ENCODE data around the gene KCNQ1.

Gene KCNQ1

DNA sequence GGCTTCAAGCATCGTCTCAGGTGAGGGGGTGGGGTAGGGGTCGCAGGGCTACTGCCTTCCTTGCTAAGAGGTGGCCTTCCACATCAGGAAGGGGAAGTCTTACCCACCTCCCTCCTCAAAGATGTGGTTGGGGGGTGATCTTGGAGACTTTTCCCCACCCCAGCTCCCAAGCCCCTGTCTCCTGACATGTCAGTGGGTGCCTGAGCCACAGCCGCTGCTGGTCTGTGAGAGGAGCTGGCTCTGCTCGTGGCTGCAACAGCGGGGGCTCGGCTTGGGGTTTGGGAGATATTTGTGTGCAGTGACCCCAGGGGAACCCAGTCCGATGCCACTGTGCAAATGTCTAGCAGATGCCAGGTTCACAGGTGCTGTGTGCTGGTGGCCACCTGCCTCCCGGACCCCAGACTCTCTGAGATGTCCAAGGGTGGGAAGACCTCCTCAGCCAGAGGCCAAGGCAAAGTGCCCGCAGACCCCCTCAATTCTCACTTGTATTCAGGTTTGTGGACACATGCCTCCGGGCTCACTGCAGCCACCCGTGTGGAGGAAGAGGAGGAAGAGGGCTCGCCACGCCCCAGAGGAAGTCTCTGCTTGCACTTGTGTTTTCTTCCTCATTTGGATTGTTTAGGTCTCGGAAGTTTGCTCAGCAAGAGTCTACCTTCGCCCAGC lies 1.9 kb downstream of the KCNQ1 start:
- ATAC-seq = no peak
- TF ChIP-seq ISL1 (CRISPR knock-in tag; IDR thresholded peaks at IDR 0.05) = no peak
- no peak for TF ChIP-seq CSDC2 (CRISPR knock-in tag; IDR thresholded peaks at IDR 0.05)
- TF ChIP-seq, protein P1, sequence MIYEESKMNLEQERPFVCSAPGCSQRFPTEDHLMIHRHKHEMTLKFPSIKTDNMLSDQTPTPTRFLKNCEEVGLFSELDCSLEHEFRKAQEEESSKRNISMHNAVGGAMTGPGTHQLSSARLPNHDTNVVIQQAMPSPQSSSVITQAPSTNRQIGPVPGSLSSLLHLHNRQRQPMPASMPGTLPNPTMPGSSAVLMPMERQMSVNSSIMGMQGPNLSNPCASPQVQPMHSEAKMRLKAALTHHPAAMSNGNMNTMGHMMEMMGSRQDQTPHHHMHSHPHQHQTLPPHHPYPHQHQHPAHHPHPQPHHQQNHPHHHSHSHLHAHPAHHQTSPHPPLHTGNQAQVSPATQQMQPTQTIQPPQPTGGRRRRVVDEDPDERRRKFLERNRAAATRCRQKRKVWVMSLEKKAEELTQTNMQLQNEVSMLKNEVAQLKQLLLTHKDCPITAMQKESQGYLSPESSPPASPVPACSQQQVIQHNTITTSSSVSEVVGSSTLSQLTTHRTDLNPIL (CRISPR knock-in tag; IDR thresholded peaks at IDR 0.05; ENCODE audit: low read depth) = no peak
- TF ChIP-seq RARB (CRISPR knock-in tag; IDR thresholded peaks at IDR 0.05) = no peak
- no peak for TF ChIP-seq BACH2 (CRISPR knock-in tag; IDR thresholded peaks at IDR 0.05; ENCODE audit: borderline replicate concordance)
- TF ChIP-seq TSHZ2 (CRISPR knock-in tag; IDR thresholded peaks at IDR 0.05) = no peak
- no peak for TF ChIP-seq ZNF565 (CRISPR knock-in tag; conservative IDR thresholded peaks at IDR 0.05; ENCODE audit: low read depth)
- TF ChIP-seq ZFP30 (CRISPR knock-in tag; IDR thresholded peaks at IDR 0.05) = no peak
- TF ChIP-seq PPARA (CRISPR knock-in tag; IDR thresholded peaks at IDR 0.05; ENCODE audit: borderline replicate concordance) = no peak
- no peak for TF ChIP-seq ZNF70 (CRISPR knock-in tag; IDR thresholded peaks at IDR 0.05)
- TF ChIP-seq SNAI2 (CRISPR knock-in tag; IDR thresholded peaks at IDR 0.05) = no peak

GRCh38 chr11:2447253-2447950 lies 2.6 kb downstream of the KCNQ1 start:
- TF ChIP-seq ZC3H10 (CRISPR knock-in tag; IDR thresholded peaks at IDR 0.05) (no peak), TCF4 (CRISPR knock-in tag; IDR thresholded peaks at IDR 0.05; ENCODE audit: borderline replicate concordance) (no peak), CSDC2 (CRISPR knock-in tag; IDR thresholded peaks at IDR 0.05) (no peak), RARB (CRISPR knock-in tag; IDR thresholded peaks at IDR 0.05) (no peak), SNAI2 (CRISPR knock-in tag; IDR thresholded peaks at IDR 0.05) (no peak), ARNTL (CRISPR knock-in tag; IDR thresholded peaks at IDR 0.05; ENCODE audit: borderline replicate concordance, low read depth) (no peak), ZNF8 (CRISPR knock-in tag; IDR thresholded peaks at IDR 0.05) (no peak), PATZ1 (CRISPR knock-in tag; IDR thresholded peaks at IDR 0.05; ENCODE audit: borderline replicate concordance) (no peak)
- no peak for ATAC-seq

DNA sequence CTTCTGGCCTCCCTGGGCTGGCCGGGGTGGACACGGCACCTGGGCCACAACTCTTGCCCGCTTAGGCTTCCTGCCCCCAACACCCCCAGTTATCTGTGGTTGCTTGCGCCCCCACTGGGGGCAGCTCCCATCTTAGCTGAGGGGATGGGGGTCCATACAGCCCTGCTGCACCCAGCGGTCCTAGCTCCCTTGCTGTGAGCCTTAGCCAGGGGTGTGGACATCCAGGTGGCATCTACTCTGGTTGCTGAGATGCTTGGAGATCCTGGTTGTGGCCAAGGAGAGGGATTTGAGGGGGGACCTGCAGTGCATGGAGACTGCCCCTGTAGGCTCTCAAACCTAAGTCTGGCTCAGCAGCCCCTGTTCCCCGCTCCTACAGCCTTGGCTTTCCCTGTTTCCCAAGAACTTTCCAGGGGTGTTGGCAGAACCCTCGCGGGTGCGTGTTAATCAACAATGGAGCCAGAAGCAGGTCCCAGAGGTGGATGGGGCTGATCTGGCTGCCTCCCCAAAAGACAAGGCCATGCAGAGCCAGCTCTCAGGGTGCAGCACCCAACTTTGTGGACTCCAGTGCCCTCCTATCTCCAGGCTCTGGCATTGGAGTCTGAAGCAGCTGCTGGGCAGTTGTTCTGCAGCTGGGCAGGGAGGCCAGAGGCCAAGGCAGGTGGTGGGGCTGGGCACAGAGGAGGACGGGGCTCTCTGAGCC lies 3.3 kb downstream of the KCNQ1 start:
- ATAC-seq = no peak
- no peak for TF ChIP-seq ISL1 (CRISPR knock-in tag; IDR thresholded peaks at IDR 0.05)
- TF ChIP-seq ESRRG (CRISPR knock-in tag; IDR thresholded peaks at IDR 0.05) = no peak
- no peak for TF ChIP-seq BACH2 (CRISPR knock-in tag; IDR thresholded peaks at IDR 0.05; ENCODE audit: borderline replicate concordance)
- no peak for TF ChIP-seq SNAI2 (CRISPR knock-in tag; IDR thresholded peaks at IDR 0.05)
- TF ChIP-seq, protein P2, sequence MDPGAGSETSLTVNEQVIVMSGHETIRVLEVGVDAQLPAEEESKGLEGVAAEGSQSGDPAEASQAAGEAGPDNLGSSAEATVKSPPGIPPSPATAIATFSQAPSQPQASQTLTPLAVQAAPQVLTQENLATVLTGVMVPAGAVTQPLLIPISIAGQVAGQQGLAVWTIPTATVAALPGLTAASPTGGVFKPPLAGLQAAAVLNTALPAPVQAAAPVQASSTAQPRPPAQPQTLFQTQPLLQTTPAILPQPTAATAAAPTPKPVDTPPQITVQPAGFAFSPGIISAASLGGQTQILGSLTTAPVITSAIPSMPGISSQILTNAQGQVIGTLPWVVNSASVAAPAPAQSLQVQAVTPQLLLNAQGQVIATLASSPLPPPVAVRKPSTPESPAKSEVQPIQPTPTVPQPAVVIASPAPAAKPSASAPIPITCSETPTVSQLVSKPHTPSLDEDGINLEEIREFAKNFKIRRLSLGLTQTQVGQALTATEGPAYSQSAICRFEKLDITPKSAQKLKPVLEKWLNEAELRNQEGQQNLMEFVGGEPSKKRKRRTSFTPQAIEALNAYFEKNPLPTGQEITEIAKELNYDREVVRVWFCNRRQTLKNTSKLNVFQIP (CRISPR knock-in tag; IDR thresholded peaks at IDR 0.05; ENCODE audit: borderline replicate concordance, low read depth) = no peak
- TF ChIP-seq RARB (CRISPR knock-in tag; IDR thresholded peaks at IDR 0.05) = no peak
- no peak for TF ChIP-seq OSR1 (CRISPR knock-in tag; IDR thresholded peaks at IDR 0.05)
- TF ChIP-seq TSHZ2 (CRISPR knock-in tag; IDR thresholded peaks at IDR 0.05) = no peak
- TF ChIP-seq, protein P1 (CRISPR knock-in tag; IDR thresholded peaks at IDR 0.05; ENCODE audit: low read depth) = no peak
- no peak for TF ChIP-seq ZC3H10 (CRISPR knock-in tag; IDR thresholded peaks at IDR 0.05)
- TF ChIP-seq TCF4 (CRISPR knock-in tag; IDR thresholded peaks at IDR 0.05; ENCODE audit: borderline replicate concordance) = no peak
- no peak for TF ChIP-seq TOX (CRISPR knock-in tag; IDR thresholded peaks at IDR 0.05; ENCODE audit: borderline replicate concordance)
- no peak for TF ChIP-seq PPARA (CRISPR knock-in tag; IDR thresholded peaks at IDR 0.05; ENCODE audit: borderline replicate concordance)
- no peak for TF ChIP-seq ARNTL (CRISPR knock-in tag; IDR thresholded peaks at IDR 0.05; ENCODE audit: borderline replicate concordance, low read depth)

Data from SK-N-SH treated with all-trans-retinoic acid at 6 μM for 48 hours (cell line).